Thymus (tissue), 11 donors: ENCODE data around the gene RASSF7. TPM values are rescaled to one million over a fixed set of nuclear protein-coding genes. Genes with fewer than 3 reads are reported as not detected.

Source experiments
- DNase-seq, 9 donors: peaks; one replicate each; pipeline ENCODE4 v3.0.0-alpha.2; 2013; ENCODE audit warnings: low spot score in 9 of 9, low read depth in 6 of 9, missing footprints in 1 of 9
- H3K27ac ChIP-seq, 2 donors: one replicate each; pipeline ENCODE4 v1.5.1; 2013; ENCODE audit warnings: control low read depth in 1 of 2, low read depth in 1 of 2, low read length in 1 of 2, mild to moderate bottlenecking in 1 of 2, moderate library complexity in 1 of 2
- H3K27me3 ChIP-seq, 2 donors: one replicate each; pipeline ENCODE4 v1.5.1; 2013; ENCODE audit warnings: low read length in 1 of 2; ENCODE audit not compliant: control insufficient read depth in 2 of 2, insufficient read depth in 1 of 2
- H3K36me3 ChIP-seq, 2 donors: one replicate each; pipeline ENCODE4 v1.5.1; 2013; ENCODE audit warnings: low read length in 1 of 2, mild to moderate bottlenecking in 1 of 2, moderate library complexity in 1 of 2; ENCODE audit not compliant: control insufficient read depth in 2 of 2, insufficient read depth in 2 of 2
- H3K4me1 ChIP-seq, 2 donors: one replicate each; pipeline ENCODE4 v1.5.1; 2013; ENCODE audit warnings: low read length in 2 of 2; ENCODE audit not compliant: control insufficient read depth in 2 of 2, insufficient read depth in 2 of 2
- H3K4me3 ChIP-seq, 2 donors: one replicate each; pipeline ENCODE4 v1.5.1; 2013; ENCODE audit warnings: low read length in 2 of 2, control low read depth in 1 of 2, mild to moderate bottlenecking in 1 of 2
- H3K9me3 ChIP-seq, 2 donors: one replicate each; pipeline ENCODE4 v1.5.1; 2013; ENCODE audit warnings: low read length in 1 of 2, mild to moderate bottlenecking in 1 of 2; ENCODE audit not compliant: control insufficient read depth in 2 of 2, insufficient read depth in 1 of 2
- WGBS: extraction: QIAGEN DNeasy Blood & Tissue Kit; methylation state at CpG from one replicate; pipeline ENCODE4 v1.1.7; 2013; 5-methylcytosine and 5-hydroxymethylcytosine counted together
- polyA plus RNA-seq: library from polyadenylated mRNA; stranded (reverse); fragments of 200-250 nt; gene quantifications from one replicate; pipeline ENCODE4 v1.2.3, GENCODE V29; 2013
- total RNA-seq: library from RNA; stranded (reverse); fragments of 120-200 nt; gene quantifications from one replicate; pipeline ENCODE4 v1.2.4, GENCODE V29; 2013
- donor health status: healthy.

RASSF7 gene
- total and polyA plus RNA-seq, 2 donors, result 22.5 to 51.2 TPM

GRCh38 chr11:544817-545166, 16.0 kb upstream of the RASSF7 start:
- WGBS, result 90% methylated on average over 5 of the region's 5 CpGs

GRCh38 chr11:545171-545570, 15.6 kb upstream of the RASSF7 start:
- Histone ChIP-seq H3K9me3 (no peaks in the 10 kb centered on the region), H3K4me3 (no peak overlapping the region), H3K27ac (no peak overlapping the region), H3K27me3 (peaks cover 0 to 3% of the 10 kb centered on the region in 2 donors), H3K4me1 (no peaks in the 10 kb centered on the region), H3K36me3 (no peaks in the 10 kb centered on the region)
- DNase-seq, result no peak
- 92% methylated on average over 11 of the region's 11 CpGs for WGBS

More at GRCh38 chr11:544817-545166, 16.0 kb upstream of the RASSF7 start:
- H3K36me3 ChIP-seq, result no peaks in the 10 kb centered on the region
- H3K4me3 ChIP-seq, result no peak overlapping the region
- DNase-seq, result no peak
- no peaks in the 10 kb centered on the region for H3K4me1 ChIP-seq
- no peaks in the 10 kb centered on the region for H3K9me3 ChIP-seq
- no peak overlapping the region for H3K27ac ChIP-seq
- peaks cover 0 to 6% of the 10 kb centered on the region in 2 donors for H3K27me3 ChIP-seq

- Histone ChIP-seq H3K27ac (no peak overlapping the region), H3K9me3 (no peaks in the 10 kb centered on the region), H3K36me3 (no peaks in the 10 kb centered on the region), H3K4me1 (no peaks in the 10 kb centered on the region), H3K27me3 (peaks cover 0 to 19% of the 10 kb centered on the region in 2 donors), H3K4me3 (no peak overlapping the region)
- no peak for DNase-seq
- WGBS, result 93% methylated on average over 32 of the region's 32 CpGs
Observed at GRCh38 chr11:548700-549603, 11.8 kb upstream of the RASSF7 start.

DNA sequence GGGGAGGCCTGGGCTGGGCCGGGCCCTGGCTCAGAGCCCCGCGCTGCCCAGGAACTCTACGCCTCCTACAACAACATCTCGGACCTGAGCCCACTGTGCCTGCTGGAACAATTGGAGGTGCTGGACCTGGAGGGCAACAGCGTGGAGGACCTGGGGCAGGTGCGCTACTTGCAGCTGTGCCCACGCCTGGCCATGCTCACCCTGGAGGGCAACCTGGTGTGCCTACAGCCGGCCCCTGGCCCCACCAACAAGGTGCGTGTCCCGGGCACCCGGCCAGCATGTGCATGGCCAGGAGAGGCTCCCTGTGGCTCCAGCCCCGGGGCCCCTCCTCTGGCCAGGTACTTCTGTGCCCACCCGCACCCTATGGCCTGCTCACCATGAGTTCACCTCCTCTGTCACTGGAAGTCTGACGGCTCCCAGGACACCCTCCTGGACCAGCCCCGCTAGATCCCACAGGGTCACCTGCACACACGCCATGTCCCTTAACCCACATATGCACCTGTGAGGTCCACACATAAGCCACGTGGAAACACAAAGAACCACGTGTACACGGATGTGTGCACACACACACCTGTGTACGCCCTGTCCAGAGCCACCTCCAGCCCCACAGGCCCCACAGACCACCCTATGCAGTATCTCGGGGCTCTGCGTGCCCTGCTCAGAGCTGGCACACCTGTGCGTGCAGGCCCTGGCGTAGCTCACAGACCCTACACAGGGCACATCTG, 10.6 kb upstream of the RASSF7 start:
- H3K36me3 ChIP-seq, result no peaks in the 10 kb centered on the region
- WGBS, result 97% methylated on average over 25 of the region's 25 CpGs
- H3K4me1 ChIP-seq, result peaks cover 6 to 8% of the 10 kb centered on the region in 2 donors
- H3K4me3 ChIP-seq, result no peak overlapping the region
- H3K27me3 ChIP-seq, result peaks cover 4 to 29% of the 10 kb centered on the region in 2 donors
- no peak overlapping the region for H3K27ac ChIP-seq
- H3K9me3 ChIP-seq, result no peaks in the 10 kb centered on the region
- no peak for DNase-seq

DNA sequence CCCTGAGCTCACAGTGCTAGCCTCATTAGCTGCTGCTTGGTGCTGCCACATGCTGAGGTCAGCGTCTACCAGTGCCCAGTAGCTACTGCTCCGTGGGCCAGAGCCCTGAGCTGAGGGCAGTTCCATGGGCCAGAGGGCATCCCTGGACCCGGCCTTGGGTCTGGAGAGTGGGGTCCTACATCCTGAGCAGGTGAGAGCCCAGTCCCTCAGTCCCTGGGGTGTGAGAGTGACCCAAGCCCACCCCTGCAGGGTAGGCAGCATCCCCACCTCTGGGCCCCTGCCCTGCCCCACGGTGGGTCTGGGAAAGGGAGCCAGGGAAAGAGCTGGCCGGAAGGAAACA, 10.1 kb upstream of the RASSF7 start:
- Histone ChIP-seq H3K27me3 (peaks cover 10 to 35% of the 10 kb centered on the region in 2 donors), H3K4me3 (no peak overlapping the region)
- WGBS, result 96% methylated on average over 5 of the region's 5 CpGs

GRCh38 chr11:551131-551530, 9.6 kb upstream of the RASSF7 start:
- no peak overlapping the region for H3K27ac ChIP-seq
- DNase-seq, result no peak
- 84% methylated on average over 16 of the region's 16 CpGs for WGBS
- no peak overlapping the region for H3K4me3 ChIP-seq
- no peaks in the 10 kb centered on the region for H3K36me3 ChIP-seq
- H3K27me3 ChIP-seq, result peaks cover 14 to 39% of the 10 kb centered on the region in 2 donors
- H3K9me3 ChIP-seq, result no peaks in the 10 kb centered on the region
- H3K4me1 ChIP-seq, result peaks cover 9 to 11% of the 10 kb centered on the region in 2 donors

More for the DNA sequence above, 10.1 kb upstream of the RASSF7 start:
- H3K27ac ChIP-seq, result no peak overlapping the region
- H3K4me1 ChIP-seq, result peaks cover 8 to 11% of the 10 kb centered on the region in 2 donors
- no peaks in the 10 kb centered on the region for H3K9me3 ChIP-seq
- no peak for DNase-seq
- H3K36me3 ChIP-seq, result no peaks in the 10 kb centered on the region

GRCh38 chr11:551596-551995, 9.2 kb upstream of the RASSF7 start:
- H3K9me3 ChIP-seq, result no peaks in the 10 kb centered on the region
- H3K27ac ChIP-seq, result no peak overlapping the region
- H3K4me1 ChIP-seq, result peaks cover 11 to 13% of the 10 kb centered on the region in 2 donors
- no peak overlapping the region for H3K4me3 ChIP-seq
- H3K27me3 ChIP-seq, result peaks cover 18 to 43% of the 10 kb centered on the region in 2 donors
- 92% methylated on average over 12 of the region's 12 CpGs for WGBS
- H3K36me3 ChIP-seq, result no peaks in the 10 kb centered on the region
- DNase-seq, result no peak

GRCh38 chr11:553083-553987, 7.4 kb upstream of the RASSF7 start:
- DNase-seq, result no peak
- peaks cover 36 to 61% of the 10 kb centered on the region in 2 donors for H3K27me3 ChIP-seq

More at GRCh38 chr11:553083-553987, 7.4 kb upstream of the RASSF7 start:
- H3K27ac ChIP-seq, result no peak overlapping the region
- 94% methylated on average over 27 of the region's 27 CpGs for WGBS
- peaks cover 0 to 1% of the 10 kb centered on the region in 2 donors for H3K9me3 ChIP-seq
- H3K4me3 ChIP-seq, result no peak overlapping the region
- H3K4me1 ChIP-seq, result peaks cover 11 to 13% of the 10 kb centered on the region in 2 donors
- H3K36me3 ChIP-seq, result no peaks in the 10 kb centered on the region
